Breast epithelium (tissue), 4 donors: ENCODE measurements around the gene MYO6. TPM values are rescaled to one million over a fixed set of nuclear protein-coding genes. Genes with fewer than 3 reads are reported as not detected.

Source experiments
- DNase-seq, 2 donors: peaks; one replicate each; pipeline ENCODE4 v3.0.0-alpha.2; 2019; ENCODE audit warnings: low spot score in 2 of 2
- H3K27ac ChIP-seq, 2 donors: fragments of 200-600 bp; sonication (generic) in 1 of 2; one replicate each; pipeline ENCODE4 v1.5.1; 2016 to 2019; ENCODE audit warnings: mild to moderate bottlenecking in 1 of 2
- H3K27me3 ChIP-seq, 2 donors: fragments of 200-600 bp; sonication (generic) in 1 of 2; one replicate each; pipeline versions ENCODE4 v1.5.1 to v1.6.0; 2017 to 2019; ENCODE audit warnings: control low read depth in 1 of 2, mild to moderate bottlenecking in 1 of 2
- H3K36me3 ChIP-seq: fragments of 200-600 bp; one replicate; pipeline ENCODE4 v1.5.1; 2019
- H3K4me1 ChIP-seq, 2 donors: fragments of 200-600 bp; sonication (generic); one replicate each; pipeline ENCODE4 v1.5.1; 2016 to 2019; ENCODE audit warnings: control low read depth in 1 of 2
- H3K4me3 ChIP-seq, 3 donors: fragments of 200-600 bp; sonication (generic); 1 replicate in 2 of 3; 2 replicates in 1 of 3; pipeline ENCODE4 v1.5.1; 2016 to 2019; ENCODE audit warnings: mild to moderate bottlenecking in 3 of 3, moderate library complexity in 2 of 3
- H3K9me3 ChIP-seq, 2 donors: fragments of 200-600 bp; sonication (generic) in 1 of 2; one replicate each; pipeline ENCODE4 v1.5.1; 2016 to 2019; ENCODE audit warnings: control low read depth in 1 of 2
- CTCF ChIP-seq, 3 donors: fragments of 450-650 bp; IDR thresholded peaks; one replicate each; pipeline ENCODE4 v1.5.1; 2016 to 2017; ENCODE audit warnings: antibody characterized with exemption in 3 of 3, mild to moderate bottlenecking in 3 of 3, moderate library complexity in 3 of 3
- POLR2A ChIP-seq: fragments of 450-650 bp; IDR thresholded peaks from one replicate; pipeline ENCODE4 v1.6.1; 2016; ENCODE audit warnings: antibody characterized with exemption, mild to moderate bottlenecking, moderate library complexity
- POLR2AphosphoS5 ChIP-seq, 3 donors: sonication (generic); formaldehyde crosslinking; IDR thresholded peaks; one replicate each; pipeline ENCODE4 v1.6.1; 2017; ENCODE audit warnings: antibody characterized with exemption in 3 of 3
- intact Hi-C: fragments of 100-400 bp; cut with DNase I; formaldehyde crosslinking; loops from one replicate; pipeline ENCODE4 v1.15.1; 2023; ENCODE audit warnings: low total_unique reads
- total RNA-seq, 3 donors: library from RNA; depleted of rRNA; stranded (reverse); fragments of >200 nt; gene quantifications; one replicate each; pipeline ENCODE4 v1.1.0, GENCODE V29; 2016

MYO6 gene
- total RNA-seq, 3 donors from 2014 or later = 21.8 to 143 (median 89.5) TPM

GRCh38 chr6:75812560-75812959, 63.5 kb downstream of the MYO6 start:
- no peak for DNase-seq
- intact Hi-C loops = no loop called here
- H3K36me3 ChIP-seq = no peaks in the 10 kb centered on the region
- H3K4me1 ChIP-seq = peaks cover 0 to 2% of the 10 kb centered on the region in 2 donors
- H3K27me3 ChIP-seq = no peaks in the 10 kb centered on the region
- H3K9me3 ChIP-seq = no peaks in the 10 kb centered on the region
- TF ChIP-seq POLR2AphosphoS5 (IDR thresholded peaks at IDR 0.05) (no peak), CTCF (IDR thresholded peaks at IDR 0.05) (no peak), POLR2A (no peak)
- no peak overlapping the region for H3K4me3 ChIP-seq
- no peak overlapping the region for H3K27ac ChIP-seq

- no peak for TF ChIP-seq POLR2AphosphoS5 (IDR thresholded peaks at IDR 0.05)
- no peak for TF ChIP-seq POLR2A
- TF ChIP-seq CTCF (IDR thresholded peaks at IDR 0.05) = no peak
- intact Hi-C loops = no loop called here
Measured at GRCh38 chr6:75813476-75814250, 64.6 kb downstream of the MYO6 start.

GRCh38 chr6:75815756-75816155, 66.7 kb downstream of the MYO6 start:
- H3K4me3 ChIP-seq = no peak overlapping the region
- TF ChIP-seq CTCF (IDR thresholded peaks at IDR 0.05) (no peak), POLR2AphosphoS5 (IDR thresholded peaks at IDR 0.05) (no peak), POLR2A (no peak)
- no peak for DNase-seq
- no peaks in the 10 kb centered on the region for H3K9me3 ChIP-seq
- intact Hi-C loops = no loop called here
- peaks cover 0 to 4% of the 10 kb centered on the region in 2 donors for H3K4me1 ChIP-seq
- H3K27ac ChIP-seq = no peak overlapping the region
- no peaks in the 10 kb centered on the region for H3K27me3 ChIP-seq
- H3K36me3 ChIP-seq = no peaks in the 10 kb centered on the region

More at GRCh38 chr6:75813476-75814250, 64.6 kb downstream of the MYO6 start:
- Histone ChIP-seq H3K4me1 (peaks cover 0 to 4% of the 10 kb centered on the region in 2 donors), H3K27me3 (no peaks in the 10 kb centered on the region), H3K27ac (no peak overlapping the region), H3K36me3 (no peaks in the 10 kb centered on the region), H3K9me3 (no peaks in the 10 kb centered on the region), H3K4me3 (no peak overlapping the region)
- no peak for DNase-seq

- intact Hi-C loops = no loop called here
- Histone ChIP-seq H3K9me3 (no peaks in the 10 kb centered on the region), H3K27ac (peak overlapping the region; percentile 27 to 40), H3K4me3 (no peak overlapping the region), H3K27me3 (no peaks in the 10 kb centered on the region), H3K4me1 (peaks cover 0 to 4% of the 10 kb centered on the region in 2 donors), H3K36me3 (no peaks in the 10 kb centered on the region)
- DNase-seq = no peak
- TF ChIP-seq POLR2A (no peak), POLR2AphosphoS5 (IDR thresholded peaks at IDR 0.05) (no peak), CTCF (IDR thresholded peaks at IDR 0.05) (no peak)
Measured at GRCh38 chr6:75818098-75818855, 69.2 kb downstream of the MYO6 start.
